HG03159 (cell line): ENCODE measurements around the gene PDP2.

Experiments
- ATAC-seq: cut with Tn5 transposase; IDR thresholded peaks from one replicate; pipeline ENCODE4 v1.9.1; 2021; ENCODE audit warnings: mild to moderate bottlenecking, moderate library complexity; ENCODE audit not compliant: unreplicated experiment

Gene PDP2

GRCh38 chr16:66917741-66918140 lies 37.4 kb downstream of the PDP2 start:
- no peak for ATAC-seq

- ATAC-seq: no peak
Measured at GRCh38 chr16:66918355-66918754, 38.0 kb downstream of the PDP2 start.

- ATAC-seq: no peak
Measured at GRCh38 chr16:66918803-66919568, 38.7 kb downstream of the PDP2 start, which contains the start of gene CDH16. Gene CDH16 (minus strand): TSS chr16:66918885. CDS start chr16:66918065, 820 bp downstream.

- ATAC-seq: no peak
Measured at GRCh38 chr16:66919569-66920298, 39.4 kb downstream of the PDP2 start.

- no peak for ATAC-seq
Measured at GRCh38 chr16:66920299-66920590, 39.9 kb downstream of the PDP2 start.

- ATAC-seq: no peak
Measured at GRCh38 chr16:66920924-66921680, 40.8 kb downstream of the PDP2 start.

GRCh38 chr16:66921729-66922450 lies 41.6 kb downstream of the PDP2 start:
- ATAC-seq: no peak

- no peak for ATAC-seq
Measured at GRCh38 chr16:66923247-66923731, 43.0 kb downstream of the PDP2 start.

GRCh38 chr16:66923866-66924265 lies 43.6 kb downstream of the PDP2 start:
- ATAC-seq: no peak

- ATAC-seq: no peak
Measured at GRCh38 chr16:66924527-66925321, 44.4 kb downstream of the PDP2 start.

GRCh38 chr16:66925322-66925840 lies 45.1 kb downstream of the PDP2 start, which contains the start of gene RRAD:
Gene RRAD (minus strand): TSS chr16:66925535. CDS start chr16:66925179, 356 bp downstream.
- no peak for ATAC-seq

- ATAC-seq: no peak
Measured at GRCh38 chr16:66926171-66926947, 46.0 kb downstream of the PDP2 start.

- ATAC-seq: no peak
Measured at GRCh38 chr16:66926961-66927436, 46.7 kb downstream of the PDP2 start.

GRCh38 chr16:66927918-66928649 lies 47.8 kb downstream of the PDP2 start:
- no peak for ATAC-seq

- ATAC-seq: no peak
Measured at GRCh38 chr16:66928702-66929388, 48.5 kb downstream of the PDP2 start.

- no peak for ATAC-seq
Measured at GRCh38 chr16:66930189-66930588, 49.9 kb downstream of the PDP2 start.

GRCh38 chr16:66931665-66932064 lies 51.4 kb downstream of the PDP2 start:
- no peak for ATAC-seq

GRCh38 chr16:66932076-66932475 lies 51.8 kb downstream of the PDP2 start:
- ATAC-seq: no peak
